Measurements from ENCODE around the gene KATNBL1.

DNA sequence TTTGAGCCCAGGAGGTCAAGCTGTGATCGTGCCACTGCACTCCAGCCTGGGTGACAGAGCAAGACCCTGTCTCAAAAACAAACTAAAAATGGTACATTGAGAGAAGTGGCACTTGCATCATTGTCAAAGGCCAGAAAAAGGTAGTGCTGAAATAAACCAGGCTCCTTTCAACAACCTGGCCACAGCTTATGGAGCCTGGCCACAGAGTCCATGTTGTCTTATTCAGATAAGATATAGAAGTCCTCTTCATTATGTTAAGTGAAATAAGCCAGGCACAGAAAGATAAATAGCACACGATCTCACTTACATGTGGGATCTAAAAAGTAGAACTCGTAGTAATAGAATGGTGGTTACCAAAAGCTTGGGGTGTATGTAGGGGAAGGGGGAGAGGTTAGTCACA, 49.7 kb upstream of the KATNBL1 start:
- TF ChIP-seq, protein P1, sequence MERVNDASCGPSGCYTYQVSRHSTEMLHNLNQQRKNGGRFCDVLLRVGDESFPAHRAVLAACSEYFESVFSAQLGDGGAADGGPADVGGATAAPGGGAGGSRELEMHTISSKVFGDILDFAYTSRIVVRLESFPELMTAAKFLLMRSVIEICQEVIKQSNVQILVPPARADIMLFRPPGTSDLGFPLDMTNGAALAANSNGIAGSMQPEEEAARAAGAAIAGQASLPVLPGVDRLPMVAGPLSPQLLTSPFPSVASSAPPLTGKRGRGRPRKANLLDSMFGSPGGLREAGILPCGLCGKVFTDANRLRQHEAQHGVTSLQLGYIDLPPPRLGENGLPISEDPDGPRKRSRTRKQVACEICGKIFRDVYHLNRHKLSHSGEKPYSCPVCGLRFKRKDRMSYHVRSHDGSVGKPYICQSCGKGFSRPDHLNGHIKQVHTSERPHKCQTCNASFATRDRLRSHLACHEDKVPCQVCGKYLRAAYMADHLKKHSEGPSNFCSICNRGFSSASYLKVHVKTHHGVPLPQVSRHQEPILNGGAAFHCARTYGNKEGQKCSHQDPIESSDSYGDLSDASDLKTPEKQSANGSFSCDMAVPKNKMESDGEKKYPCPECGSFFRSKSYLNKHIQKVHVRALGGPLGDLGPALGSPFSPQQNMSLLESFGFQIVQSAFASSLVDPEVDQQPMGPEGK (CRISPR knock-in tag; IDR thresholded peaks at IDR 0.05; ENCODE audit: borderline replicate concordance), result no peak
- TF ChIP-seq ESRRG (CRISPR knock-in tag; IDR thresholded peaks at IDR 0.05), result no peak
- no peak for TF ChIP-seq ISL1 (CRISPR knock-in tag; IDR thresholded peaks at IDR 0.05)
- TF ChIP-seq, protein P2, sequence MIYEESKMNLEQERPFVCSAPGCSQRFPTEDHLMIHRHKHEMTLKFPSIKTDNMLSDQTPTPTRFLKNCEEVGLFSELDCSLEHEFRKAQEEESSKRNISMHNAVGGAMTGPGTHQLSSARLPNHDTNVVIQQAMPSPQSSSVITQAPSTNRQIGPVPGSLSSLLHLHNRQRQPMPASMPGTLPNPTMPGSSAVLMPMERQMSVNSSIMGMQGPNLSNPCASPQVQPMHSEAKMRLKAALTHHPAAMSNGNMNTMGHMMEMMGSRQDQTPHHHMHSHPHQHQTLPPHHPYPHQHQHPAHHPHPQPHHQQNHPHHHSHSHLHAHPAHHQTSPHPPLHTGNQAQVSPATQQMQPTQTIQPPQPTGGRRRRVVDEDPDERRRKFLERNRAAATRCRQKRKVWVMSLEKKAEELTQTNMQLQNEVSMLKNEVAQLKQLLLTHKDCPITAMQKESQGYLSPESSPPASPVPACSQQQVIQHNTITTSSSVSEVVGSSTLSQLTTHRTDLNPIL (CRISPR knock-in tag; IDR thresholded peaks at IDR 0.05; ENCODE audit: low read depth), result no peak
- TF ChIP-seq ZFP3 (CRISPR knock-in tag; IDR thresholded peaks at IDR 0.05), result no peak
- no peak for TF ChIP-seq ARNTL (CRISPR knock-in tag; IDR thresholded peaks at IDR 0.05; ENCODE audit: borderline replicate concordance, low read depth)
- TF ChIP-seq RARB (CRISPR knock-in tag; IDR thresholded peaks at IDR 0.05), result no peak
- TF ChIP-seq, protein P3, sequence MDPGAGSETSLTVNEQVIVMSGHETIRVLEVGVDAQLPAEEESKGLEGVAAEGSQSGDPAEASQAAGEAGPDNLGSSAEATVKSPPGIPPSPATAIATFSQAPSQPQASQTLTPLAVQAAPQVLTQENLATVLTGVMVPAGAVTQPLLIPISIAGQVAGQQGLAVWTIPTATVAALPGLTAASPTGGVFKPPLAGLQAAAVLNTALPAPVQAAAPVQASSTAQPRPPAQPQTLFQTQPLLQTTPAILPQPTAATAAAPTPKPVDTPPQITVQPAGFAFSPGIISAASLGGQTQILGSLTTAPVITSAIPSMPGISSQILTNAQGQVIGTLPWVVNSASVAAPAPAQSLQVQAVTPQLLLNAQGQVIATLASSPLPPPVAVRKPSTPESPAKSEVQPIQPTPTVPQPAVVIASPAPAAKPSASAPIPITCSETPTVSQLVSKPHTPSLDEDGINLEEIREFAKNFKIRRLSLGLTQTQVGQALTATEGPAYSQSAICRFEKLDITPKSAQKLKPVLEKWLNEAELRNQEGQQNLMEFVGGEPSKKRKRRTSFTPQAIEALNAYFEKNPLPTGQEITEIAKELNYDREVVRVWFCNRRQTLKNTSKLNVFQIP (CRISPR knock-in tag; IDR thresholded peaks at IDR 0.05; ENCODE audit: borderline replicate concordance, low read depth), result no peak
- no peak for TF ChIP-seq TOX (CRISPR knock-in tag; IDR thresholded peaks at IDR 0.05; ENCODE audit: borderline replicate concordance)
- no peak for TF ChIP-seq CSDC2 (CRISPR knock-in tag; IDR thresholded peaks at IDR 0.05)
